Measurements from ENCODE around the gene SMPD4.
"Not testable (repeated sequence)": the region's sequence is repeated elsewhere in the genome, so short reads cannot be mapped to it uniquely, and the experiment has no call there.

Gene SMPD4

GRCh38 chr2:130181325-130181879 is at the start of gene SMPD4:
Gene SMPD4 (minus strand): TSS chr2:130181602. CDS start chr2:130176592, 5,010 bp downstream.
- no peak for TF ChIP-seq CTCF (IDR thresholded peaks at IDR 0.05; ENCODE audit: insufficient read depth, low read depth, low read length, missing control alignments)
- peak; percentile 96 for DNase-seq (ENCODE audit: low read depth)

GRCh38 chr2:130230907-130231306 is 49.5 kb upstream of the SMPD4 start:
- not testable (repeated sequence) for DNase-seq (ENCODE audit: low read depth); H3K4me3 ChIP-seq (ENCODE audit: low read length)

More at GRCh38 chr2:130181325-130181879, at the start of gene SMPD4:
- peak within 1 kb of the TSS; percentile 93 for H3K4me3 ChIP-seq (ENCODE audit: low read length)

GRCh38 chr2:130230376-130230775 is 49.0 kb upstream of the SMPD4 start:
- not testable (repeated sequence) for DNase-seq (ENCODE audit: low read depth); H3K4me3 ChIP-seq (ENCODE audit: low read length)

GRCh38 chr2:130229161-130229510 is 47.7 kb upstream of the SMPD4 start:
- H3K4me3 ChIP-seq (ENCODE audit: low read length), result not testable (repeated sequence)
- DNase-seq (ENCODE audit: low read depth), result peak; percentile 13

- not testable (repeated sequence) for DNase-seq (ENCODE audit: low read depth); H3K4me3 ChIP-seq (ENCODE audit: low read length)
Observed at GRCh38 chr2:130228467-130229160, 47.2 kb upstream of the SMPD4 start.

GRCh38 chr2:130228005-130228404 is 46.6 kb upstream of the SMPD4 start:
- DNase-seq (ENCODE audit: low read depth); H3K4me3 ChIP-seq (ENCODE audit: low read length): not testable (repeated sequence)

- not testable (repeated sequence) for DNase-seq (ENCODE audit: low read depth)
Observed at GRCh38 chr2:130222523-130222922, 41.1 kb upstream of the SMPD4 start.

GRCh38 chr2:130220505-130220904 is 39.1 kb upstream of the SMPD4 start:
- DNase-seq (ENCODE audit: low read depth); H3K4me3 ChIP-seq (ENCODE audit: low read length): not testable (repeated sequence)

More at GRCh38 chr2:130222523-130222922, 41.1 kb upstream of the SMPD4 start:
- H3K4me3 ChIP-seq (ENCODE audit: low read length), result not testable (repeated sequence)

- DNase-seq (ENCODE audit: low read depth); H3K4me3 ChIP-seq (ENCODE audit: low read length): not testable (repeated sequence)
Observed at GRCh38 chr2:130219147-130219546, 37.7 kb upstream of the SMPD4 start.

GRCh38 chr2:130207051-130207450 is 25.6 kb upstream of the SMPD4 start:
- DNase-seq (ENCODE audit: low read depth), result not testable (repeated sequence)

GRCh38 chr2:130203150-130203549 is 21.7 kb upstream of the SMPD4 start:
- not testable (repeated sequence) for H3K4me3 ChIP-seq (ENCODE audit: low read length); DNase-seq (ENCODE audit: low read depth)

More at GRCh38 chr2:130207051-130207450, 25.6 kb upstream of the SMPD4 start:
- not testable (repeated sequence) for H3K4me3 ChIP-seq (ENCODE audit: low read length)

GRCh38 chr2:130202518-130202917 is 21.1 kb upstream of the SMPD4 start:
- not testable (repeated sequence) for H3K4me3 ChIP-seq (ENCODE audit: low read length); DNase-seq (ENCODE audit: low read depth)

- DNase-seq (ENCODE audit: low read depth), result no peak
- no peak within 1 kb of the TSS for H3K4me3 ChIP-seq (ENCODE audit: low read length)
- no peak for TF ChIP-seq CTCF (IDR thresholded peaks at IDR 0.05; ENCODE audit: insufficient read depth, low read depth, low read length, missing control alignments)
Observed at GRCh38 chr2:130198343-130198742, 16.9 kb upstream of the SMPD4 start, which contains the start of gene TUBA3E. Gene TUBA3E (minus strand): TSS chr2:130198439. CDS start chr2:130198360, 79 bp downstream.

- not testable (repeated sequence) for H3K4me3 ChIP-seq (ENCODE audit: low read length); DNase-seq (ENCODE audit: low read depth)
Observed at GRCh38 chr2:130196052-130196451, 14.7 kb upstream of the SMPD4 start.

- not testable (repeated sequence) for DNase-seq (ENCODE audit: low read depth); H3K4me3 ChIP-seq (ENCODE audit: low read length)
Observed at GRCh38 chr2:130195089-130195635, 13.8 kb upstream of the SMPD4 start.

- not testable (repeated sequence) for DNase-seq (ENCODE audit: low read depth); H3K4me3 ChIP-seq (ENCODE audit: low read length)
Observed at GRCh38 chr2:130193824-130194223, 12.4 kb upstream of the SMPD4 start.

- DNase-seq (ENCODE audit: low read depth), result not testable (repeated sequence)
Observed at GRCh38 chr2:130192451-130192850, 11.0 kb upstream of the SMPD4 start.

More at GRCh38 chr2:130192451-130192850, 11.0 kb upstream of the SMPD4 start:
- H3K4me3 ChIP-seq (ENCODE audit: low read length), result not testable (repeated sequence)
